GM12892 (cell line): Measurements from ENCODE around the gene NUPR1.

Experiments used
- POLR2A ChIP-seq: IDR thresholded peaks from 2 replicates; pipeline ENCODE4 v1.6.1; 2011; ENCODE audit warnings: low read depth, low read length, control low read depth
- POLR2AphosphoS5 ChIP-seq: IDR thresholded peaks from 2 replicates; pipeline ENCODE4 v1.6.1; 2011; ENCODE audit warnings: low read depth, low read length, control low read depth
- TAF1 ChIP-seq: IDR thresholded peaks from 2 replicates; pipeline ENCODE4 v1.6.1; 2011; ENCODE audit warnings: low read depth, mild to moderate bottlenecking, control low read depth, low read length, borderline replicate concordance

- TF ChIP-seq TAF1 (no peak), POLR2A (no peak), POLR2AphosphoS5 (no peak)
Measured at GRCh38 chr16:28495098-28495793, 43.5 kb downstream of the NUPR1 start.
